Activated CD8-positive, alpha-beta memory T cell treated with anti-CD3 and anti-CD28 coated beads for 48 hours (primary cell): ENCODE results near the gene ST3GAL3.

Source experiments
- DNase-seq, 3 experiments: peaks; one replicate each; pipeline ENCODE4 v3.0.0-alpha.2; 2020; ENCODE audit warnings: low read depth in 2 of 3, low spot score in 2 of 3

The ST3GAL3 gene, protein sequence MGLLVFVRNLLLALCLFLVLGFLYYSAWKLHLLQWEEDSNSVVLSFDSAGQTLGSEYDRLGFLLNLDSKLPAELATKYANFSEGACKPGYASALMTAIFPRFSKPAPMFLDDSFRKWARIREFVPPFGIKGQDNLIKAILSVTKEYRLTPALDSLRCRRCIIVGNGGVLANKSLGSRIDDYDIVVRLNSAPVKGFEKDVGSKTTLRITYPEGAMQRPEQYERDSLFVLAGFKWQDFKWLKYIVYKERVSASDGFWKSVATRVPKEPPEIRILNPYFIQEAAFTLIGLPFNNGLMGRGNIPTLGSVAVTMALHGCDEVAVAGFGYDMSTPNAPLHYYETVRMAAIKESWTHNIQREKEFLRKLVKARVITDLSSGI

DNA sequence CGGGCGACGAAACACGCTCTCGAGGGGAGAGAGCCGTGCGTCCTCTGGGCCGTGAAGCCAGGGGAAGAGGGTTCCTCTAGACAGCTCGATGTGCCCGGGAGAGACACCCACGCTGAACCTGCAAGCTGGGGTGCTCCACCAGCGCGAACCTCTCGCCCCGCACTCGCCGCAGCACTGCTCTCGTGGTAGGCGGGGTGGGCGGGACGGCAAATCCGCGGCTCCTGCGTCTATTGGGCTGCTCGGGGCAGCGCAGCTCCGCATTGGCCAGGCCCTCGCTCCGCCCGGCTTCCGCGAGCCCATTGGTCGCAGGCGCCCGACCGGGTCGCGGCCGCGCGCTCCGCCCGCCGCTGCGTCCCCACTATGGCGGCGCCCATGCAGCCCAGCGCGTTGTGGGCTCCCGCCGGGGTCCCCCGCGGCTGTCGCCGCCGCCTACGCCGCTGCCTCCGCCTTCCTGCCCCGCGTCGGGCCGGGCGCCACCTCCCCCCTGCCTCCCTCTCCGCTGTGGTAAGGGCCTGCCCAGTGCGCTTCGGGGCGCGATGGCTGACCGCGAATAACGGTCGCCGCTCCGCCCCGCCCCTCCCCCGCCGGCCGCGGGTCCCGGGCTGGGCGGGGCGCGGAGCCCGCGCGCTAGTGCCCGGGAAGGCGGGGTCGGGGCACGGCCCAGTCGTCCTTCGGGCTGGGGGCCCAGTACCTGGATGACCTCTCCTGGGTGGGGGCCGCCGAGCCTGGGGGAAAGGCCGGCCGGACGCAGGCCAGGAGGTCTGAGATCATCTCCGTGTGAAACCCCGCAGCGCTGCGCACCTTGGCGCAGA, at the start of gene ST3GAL3:
Gene ST3GAL3, plus strand, starts transcription at position 347 of the 812 bp plus-strand sequence. CDS start 28,727 bp downstream, outside the sequence.
- peak; percentile 79 to 90 (median 81) for DNase-seq

DNA sequence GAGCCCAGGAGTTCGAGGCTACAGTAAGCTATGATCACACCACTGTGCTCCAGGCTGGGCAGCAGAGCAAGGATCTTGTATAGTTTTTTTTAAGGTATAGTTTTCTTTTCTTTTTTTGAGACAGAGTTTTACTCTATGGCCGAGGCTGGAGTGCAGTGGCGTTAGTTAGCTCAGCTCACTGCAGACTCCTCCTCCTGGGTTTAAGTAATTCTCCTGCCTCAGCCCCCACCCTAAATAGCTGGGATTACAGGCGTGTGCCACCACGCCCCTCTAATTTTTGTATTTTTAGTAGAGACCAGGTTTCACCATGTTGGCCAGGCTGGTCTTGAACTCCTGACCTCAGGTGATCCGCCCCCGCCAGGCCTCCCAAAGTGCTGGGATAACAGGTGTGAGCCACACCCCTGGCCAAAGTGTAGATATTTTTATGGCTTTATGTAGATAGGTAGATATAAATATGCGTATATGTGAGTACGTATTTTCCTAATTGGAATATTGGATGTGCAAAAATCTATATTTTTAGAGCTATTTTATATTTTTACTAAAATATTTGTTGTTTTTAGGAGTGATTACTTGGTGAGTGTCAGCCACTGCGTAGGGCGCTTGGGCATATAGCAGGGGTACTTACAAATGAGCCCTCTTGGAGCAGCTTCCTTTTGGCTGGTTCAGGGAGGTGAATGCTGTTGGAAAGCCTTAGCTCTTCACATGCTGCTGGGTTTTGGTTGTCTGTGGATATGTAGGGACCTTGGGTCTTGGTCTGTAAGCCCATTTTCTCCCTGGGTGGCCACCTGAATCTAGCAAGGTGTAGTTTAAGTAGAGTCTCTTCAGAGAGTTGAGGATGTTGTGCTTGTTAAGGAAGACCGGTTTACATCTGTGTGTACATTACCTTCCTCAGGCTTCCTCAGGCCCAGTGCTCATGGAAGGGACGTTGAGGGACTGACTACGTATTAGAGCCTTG, 47.8 kb upstream of the ST3GAL3 start:
- DNase-seq: no peak

DNA sequence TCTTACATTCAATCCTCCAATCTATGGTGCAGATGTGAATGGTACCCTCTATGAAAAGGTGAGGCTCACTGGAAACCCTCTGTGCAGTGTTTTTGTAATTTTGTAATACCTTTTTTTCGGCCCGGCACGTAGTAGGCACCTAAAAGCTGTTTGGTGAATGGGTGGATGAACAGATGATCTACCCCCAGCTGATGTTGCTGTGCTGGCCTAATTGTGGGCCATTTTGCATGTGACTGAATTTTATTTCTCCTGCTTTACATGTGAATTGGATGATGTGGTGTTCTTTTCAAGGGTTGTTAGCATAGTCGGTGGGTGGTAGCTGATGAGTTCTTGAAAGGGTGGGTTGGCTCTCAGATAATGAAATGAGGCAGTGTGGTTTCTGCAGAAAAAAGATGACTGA, 47.0 kb upstream of the ST3GAL3 start:
- no peak for DNase-seq

DNA sequence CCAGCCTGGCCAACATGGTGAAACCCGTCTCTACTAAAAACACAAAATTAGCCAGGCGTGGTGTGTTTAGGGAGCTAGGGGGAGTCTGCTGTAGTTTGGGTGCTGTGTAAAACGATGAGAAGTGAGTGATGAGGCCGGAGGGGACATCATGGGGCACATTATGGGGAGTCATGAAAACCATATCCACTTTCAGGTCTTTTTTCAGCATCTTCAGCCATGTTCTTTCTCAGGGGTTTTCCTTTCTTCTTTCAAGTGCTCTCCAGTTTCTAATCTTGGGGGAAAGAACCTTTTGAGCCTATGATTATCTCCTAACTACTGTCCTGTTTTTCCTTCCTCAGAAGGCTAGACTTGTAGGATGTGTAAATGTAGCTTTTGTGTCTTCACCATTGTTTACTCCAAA, 43.0 kb upstream of the ST3GAL3 start:
- no peak for DNase-seq

DNA sequence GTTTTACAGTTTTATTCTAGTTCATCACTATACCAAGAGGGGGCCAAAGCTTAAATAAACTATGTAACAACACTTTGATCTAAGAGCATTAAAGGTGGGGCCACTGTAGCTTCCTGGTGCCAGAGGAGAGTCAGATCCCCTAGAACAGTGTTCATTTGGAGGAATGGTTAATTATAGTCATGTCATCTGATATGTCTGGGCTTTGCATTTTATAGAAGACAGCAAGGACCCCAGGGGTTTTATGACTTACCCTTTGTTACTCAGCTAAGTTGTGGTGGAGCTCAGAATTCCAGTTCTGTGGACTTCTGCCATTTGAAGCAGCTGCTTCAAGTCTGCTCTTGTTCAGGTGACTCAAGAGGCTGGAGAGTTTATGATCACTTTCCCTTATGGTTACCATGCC, 40.7 kb upstream of the ST3GAL3 start:
- no peak for DNase-seq

DNA sequence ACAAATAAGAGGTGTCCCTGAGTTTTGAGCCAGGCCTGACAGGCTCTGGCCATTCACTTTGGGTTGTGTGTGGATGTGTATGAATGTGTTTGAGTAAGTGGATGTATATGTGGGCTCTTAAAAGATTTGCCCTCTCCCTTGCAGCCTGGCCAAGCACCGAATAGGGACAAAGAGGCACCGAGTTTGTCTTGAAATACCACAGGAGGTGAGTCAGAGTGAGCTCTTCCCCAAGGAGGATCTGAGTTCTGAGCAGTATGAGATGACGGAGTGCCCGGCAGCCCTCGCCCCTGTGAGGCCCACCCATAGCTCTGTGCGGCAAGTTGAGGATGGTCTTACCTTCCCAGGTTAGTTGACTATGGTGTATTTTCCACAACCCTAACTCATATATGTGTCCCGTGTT, 38.4 kb upstream of the ST3GAL3 start:
- DNase-seq: no peak

DNA sequence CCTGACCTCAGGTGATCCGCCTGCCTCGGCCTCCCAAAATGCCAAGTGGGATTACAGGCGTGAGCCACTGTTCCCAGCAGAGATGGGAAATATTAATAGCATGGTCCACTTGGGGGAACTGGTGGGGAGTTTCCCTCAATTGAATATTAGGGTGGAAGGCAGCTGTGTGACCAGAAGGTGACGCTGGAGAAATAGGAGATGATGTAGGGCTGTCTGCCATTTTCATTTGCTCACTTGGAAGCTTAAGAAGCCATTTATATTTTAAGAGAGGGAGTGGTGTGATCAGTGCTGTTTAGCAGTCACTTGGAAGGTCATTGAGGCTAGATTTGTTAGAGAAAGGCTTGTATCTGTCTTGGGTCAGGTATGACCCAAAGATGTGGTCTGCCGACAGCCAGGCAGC, 37.5 kb upstream of the ST3GAL3 start:
- no peak for DNase-seq

DNA sequence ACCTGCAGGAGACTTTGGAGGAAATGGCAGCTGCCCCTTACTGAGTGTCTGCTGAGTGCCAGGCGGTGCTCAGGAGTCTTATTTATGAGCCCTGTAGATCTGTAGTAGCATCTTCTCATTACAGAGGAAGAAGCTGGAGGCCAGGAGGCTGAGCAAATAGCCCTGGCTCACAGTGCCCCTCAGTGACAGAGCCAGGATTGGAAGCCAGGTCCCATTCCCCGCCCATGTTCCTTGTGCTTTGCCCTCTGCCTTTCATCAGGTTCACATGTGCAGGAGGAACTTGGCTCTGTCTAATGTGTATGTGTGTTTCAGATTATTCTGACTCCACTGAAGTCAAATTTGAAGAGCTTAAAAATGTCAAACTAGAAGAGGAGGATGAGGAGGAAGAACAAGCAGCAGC, 36.1 kb upstream of the ST3GAL3 start:
- DNase-seq: no peak

DNA sequence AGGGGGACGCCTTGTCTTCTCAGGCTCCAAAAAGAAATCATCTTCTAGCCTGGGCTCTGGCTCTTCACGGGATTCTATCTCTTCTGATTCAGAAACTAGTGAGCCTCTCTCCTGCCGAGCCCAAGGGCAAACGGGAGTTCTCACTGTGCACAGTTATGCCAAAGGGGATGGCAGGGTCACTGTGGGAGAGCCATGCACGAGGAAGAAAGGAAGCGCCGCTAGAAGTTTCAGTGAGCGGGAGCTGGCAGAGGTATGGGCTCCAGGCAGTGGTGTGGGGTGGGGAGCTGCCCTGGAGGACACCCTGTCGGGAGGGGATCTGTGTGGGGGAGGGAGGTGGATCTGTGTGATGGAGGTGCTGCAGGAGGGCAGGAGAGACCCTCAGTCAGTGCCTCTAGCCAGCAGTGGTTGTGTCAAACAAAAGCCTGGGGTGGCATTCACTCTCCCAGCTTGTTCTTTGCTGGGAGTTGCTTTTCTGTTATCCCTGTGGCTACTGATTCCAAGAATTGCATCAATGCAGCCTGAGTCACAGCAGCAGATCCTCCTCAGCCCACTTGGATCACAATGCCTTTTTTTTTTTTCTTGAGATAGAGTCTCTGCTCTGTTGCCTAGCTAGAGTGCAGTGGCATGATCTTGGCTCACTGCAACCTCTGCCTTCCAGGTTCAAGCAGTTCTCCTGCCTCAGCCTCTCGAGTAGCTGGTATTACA, 35.6 kb upstream of the ST3GAL3 start:
- no peak for DNase-seq

DNA sequence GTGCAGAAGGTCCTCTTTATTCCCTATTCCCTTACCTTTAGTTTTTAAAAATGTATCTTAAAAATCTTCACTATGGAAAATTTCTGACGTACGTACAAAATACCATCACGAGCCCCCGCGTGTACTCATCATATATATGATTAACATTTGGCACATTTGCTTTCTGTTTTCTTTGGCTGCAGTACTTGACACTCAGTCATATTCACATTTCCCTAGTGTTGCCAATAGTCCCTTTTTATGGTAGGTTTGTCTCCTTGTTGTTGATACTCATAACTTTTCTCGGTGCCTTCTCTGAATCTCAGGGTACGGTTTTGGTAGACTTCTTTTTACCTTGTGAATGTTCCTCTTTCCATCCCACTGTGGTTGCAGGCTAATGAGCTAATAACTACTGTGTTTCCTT, 34.1 kb upstream of the ST3GAL3 start:
- DNase-seq: no peak

DNA sequence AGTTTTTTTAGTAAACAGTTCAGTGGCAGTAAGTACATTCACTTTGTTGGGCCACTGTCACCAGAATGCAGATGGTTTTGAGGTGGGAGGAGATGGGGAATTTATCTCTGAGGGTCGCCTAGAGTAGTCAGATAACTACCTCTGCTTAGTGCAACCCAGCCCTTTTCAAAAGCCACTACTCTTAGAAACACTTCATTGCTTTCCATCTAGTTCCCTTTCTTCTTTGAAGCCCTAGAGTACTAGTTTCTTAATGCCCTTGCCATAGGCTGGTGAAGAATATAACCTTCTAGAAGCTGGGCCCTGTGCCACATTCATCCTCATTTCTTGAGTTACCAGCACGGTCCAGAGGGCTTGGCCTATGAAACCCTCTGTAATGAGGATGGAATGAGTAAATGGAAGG, 28.4 kb upstream of the ST3GAL3 start:
- no peak for DNase-seq

DNA sequence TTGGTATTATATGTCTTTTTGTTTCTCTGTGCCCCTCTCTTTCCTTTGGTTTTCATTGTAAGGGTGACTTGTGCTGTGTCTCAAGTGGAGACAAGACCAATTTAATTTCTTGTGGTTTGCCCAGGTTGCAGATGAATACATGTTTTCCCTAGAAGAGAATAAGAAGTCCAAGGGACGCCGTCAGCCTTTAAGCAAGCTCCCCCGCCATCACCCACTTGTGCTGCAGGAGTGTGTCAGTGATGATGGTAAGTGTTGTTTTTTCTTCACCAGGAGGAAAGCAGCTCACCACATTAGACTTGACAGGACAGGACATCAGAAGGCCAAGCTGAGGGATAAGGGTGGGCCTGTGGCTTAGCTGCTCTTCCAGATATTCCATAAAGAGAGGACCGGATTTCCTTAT, 23.8 kb upstream of the ST3GAL3 start:
- no peak for DNase-seq

DNA sequence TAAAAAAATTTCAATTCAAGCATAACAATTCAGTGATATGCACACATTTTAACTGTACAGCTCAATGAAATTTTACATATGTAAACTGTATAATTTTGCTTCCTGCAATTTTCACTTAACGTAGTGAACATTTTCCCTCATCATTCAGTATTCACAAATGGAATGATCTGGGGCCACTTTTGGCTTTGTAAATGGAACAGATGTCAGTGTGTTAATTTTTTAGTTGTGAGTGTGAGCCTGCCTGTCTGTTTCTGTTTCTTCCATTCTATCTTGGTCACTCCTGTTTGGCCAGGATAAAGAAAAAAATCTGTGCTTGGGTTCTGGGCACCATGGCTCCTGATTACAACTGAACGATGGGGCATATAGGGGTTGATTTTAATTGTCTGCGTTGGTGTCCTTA, 20.5 kb upstream of the ST3GAL3 start:
- no peak for DNase-seq

DNA sequence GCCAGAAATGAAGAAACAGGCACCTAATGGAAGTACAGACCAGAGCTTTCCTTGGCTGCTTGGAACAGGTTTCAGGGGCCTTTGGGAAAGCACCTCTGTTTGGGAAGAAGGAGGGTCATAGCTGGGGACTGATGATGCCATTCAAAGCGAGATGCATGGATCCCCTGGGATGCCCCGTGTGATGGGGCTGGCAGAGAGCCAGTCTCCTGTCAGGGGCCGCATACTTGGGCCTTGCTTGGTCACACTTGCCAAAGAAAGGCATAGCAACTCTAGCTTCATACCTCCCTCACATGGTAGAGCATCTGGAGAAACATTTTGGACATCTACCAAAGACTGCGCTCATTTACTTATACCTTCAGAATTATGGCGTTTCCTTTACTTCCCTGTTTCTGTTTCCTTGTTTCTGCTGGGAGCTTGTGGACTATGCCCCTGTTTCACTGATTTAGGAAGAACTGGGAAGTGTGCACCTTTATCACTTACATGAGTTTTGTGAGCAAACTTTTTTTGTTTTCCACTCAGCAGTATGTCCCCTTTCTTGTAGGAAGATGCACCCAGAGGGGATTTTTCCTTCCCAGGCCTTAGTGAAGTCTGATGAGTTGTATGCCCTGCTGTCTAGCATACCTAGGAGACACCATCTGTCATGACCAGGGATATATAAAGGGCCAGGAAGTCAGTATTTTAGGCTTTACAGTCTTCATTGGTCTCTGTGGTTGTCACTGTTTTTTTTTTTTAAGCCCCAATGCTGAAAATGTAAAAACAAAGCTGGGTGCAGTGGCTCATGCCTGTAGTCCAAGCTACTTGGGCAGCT, 19.8 kb upstream of the ST3GAL3 start:
- DNase-seq: no peak

DNA sequence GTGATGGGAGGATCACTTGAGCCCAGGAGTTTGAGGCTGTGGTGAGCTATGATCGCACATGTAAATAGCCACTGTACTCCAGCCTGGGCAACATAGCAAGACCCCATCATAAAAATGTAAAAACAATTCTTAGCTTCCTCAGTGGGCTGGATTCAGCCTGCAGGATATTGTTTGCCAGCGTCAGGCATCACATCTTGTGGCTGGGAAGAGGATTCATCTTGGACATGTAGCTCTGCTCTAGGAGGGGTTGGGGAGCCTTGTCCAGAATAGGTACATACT, 19.3 kb upstream of the ST3GAL3 start:
- DNase-seq: no peak

DNA sequence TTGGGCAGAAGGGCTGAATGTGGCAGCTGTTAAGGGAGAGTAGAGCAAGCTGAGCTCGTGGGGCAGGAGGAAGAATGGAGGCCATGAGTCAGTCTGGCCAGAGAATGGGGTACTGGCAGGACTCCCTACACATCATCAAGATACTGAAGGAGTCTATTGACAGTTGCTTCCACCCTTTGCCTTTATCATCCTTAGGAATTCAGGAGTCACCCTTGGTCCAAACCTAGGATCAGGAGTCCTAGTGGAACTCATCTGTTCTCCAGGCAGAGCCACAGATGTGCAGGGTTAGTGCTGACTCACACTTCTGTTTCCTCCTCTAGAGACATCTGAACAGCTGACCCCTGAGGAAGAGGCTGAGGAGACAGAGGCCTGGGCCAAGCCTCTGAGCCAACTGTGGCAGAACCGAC, 18.7 kb upstream of the ST3GAL3 start:
- no peak for DNase-seq

DNA sequence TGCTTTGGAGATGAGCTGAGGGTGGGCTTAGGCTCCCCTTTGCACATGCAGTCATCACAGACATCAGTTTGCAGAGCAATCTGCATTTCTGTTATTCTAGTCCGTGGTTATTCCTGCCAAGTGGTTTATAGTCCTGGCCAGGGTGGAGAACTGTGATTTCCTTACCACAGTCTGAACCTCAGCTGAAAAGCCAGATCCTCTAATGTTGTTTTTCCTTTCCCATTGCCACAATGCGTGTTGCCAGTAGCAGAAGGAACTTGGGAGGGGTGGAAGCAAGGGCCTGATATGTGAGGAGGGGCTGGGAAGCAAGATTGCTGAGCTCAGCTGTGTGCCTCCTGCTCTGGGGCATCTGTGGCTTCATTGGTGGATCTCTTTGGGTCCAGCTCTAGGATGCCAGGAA, 18.0 kb upstream of the ST3GAL3 start:
- no peak for DNase-seq

DNA sequence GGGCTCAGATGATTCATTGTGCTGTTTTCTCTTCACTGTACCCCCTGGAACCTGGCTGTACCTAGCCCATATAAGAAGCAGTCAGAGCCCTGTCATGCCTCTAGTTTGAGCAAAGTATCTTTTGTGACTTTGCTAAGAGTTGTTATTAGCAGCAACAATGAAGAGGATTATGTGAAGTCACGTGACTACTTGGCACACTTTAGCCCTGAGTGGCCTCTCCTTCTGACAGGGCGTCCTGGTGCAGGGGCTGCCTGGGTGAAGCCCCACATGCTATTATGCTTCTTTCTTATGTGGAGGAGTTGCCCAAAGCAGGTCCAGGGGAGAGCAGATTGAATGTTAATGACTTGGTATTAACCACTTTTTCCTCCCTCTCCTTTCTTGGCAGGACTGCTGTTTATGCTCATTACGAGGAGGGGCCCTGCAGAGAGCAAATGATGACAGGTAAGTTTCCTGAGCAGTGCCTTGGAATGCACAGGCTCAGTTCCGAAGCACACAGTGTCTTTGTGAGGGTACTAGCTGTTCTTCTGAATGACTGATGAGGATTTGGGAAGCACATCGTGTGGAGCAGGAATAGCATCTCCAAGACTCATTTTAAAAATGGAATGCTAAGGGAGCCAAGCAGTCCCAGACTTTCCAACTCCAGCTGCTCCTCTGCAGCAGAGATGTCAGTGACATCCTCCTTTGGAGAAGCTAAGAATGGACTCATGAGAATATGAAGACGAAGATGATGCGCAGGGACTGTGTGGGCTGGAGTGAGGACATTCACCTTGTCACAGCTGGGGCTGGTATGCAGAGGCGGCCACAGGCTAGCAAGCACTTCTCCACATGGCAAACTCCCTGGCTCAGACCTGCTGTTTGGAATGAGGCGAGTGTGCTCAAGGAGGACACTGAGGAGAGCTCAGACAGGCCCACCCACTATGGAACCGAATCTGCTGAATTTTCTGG, 15.2 kb upstream of the ST3GAL3 start:
- no peak for DNase-seq

DNA sequence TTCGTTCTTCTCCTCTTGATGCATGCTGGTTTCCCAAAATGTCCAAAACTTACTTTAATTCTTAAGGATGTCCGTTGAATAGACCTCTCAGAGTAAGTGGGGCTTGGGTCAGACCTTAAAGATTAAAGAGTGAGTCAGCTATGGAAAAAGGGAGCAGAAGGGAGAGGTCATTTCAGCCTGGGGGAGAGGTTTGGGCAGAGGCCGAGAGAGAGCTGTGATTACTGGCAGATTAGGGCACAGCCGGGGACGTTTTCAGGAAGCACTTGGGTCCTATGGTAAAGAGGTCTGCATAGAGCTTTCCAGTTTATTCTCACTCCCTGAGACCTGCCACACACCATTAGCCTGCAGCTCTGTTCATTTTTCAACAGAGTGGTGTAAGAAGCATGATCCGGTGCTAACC, 14.0 kb upstream of the ST3GAL3 start:
- DNase-seq: no peak
